GM23338 (cell line): ENCODE measurements around the gene ECM2. TPM values are rescaled to one million over a fixed set of nuclear protein-coding genes. Genes with fewer than 3 reads are reported as not detected.

ENCODE experiments used
- ATAC-seq: fragments of 200-7000 bp; cut with Tn5 transposase; 3 replicates; pipeline ENCODE4 v1.9.1; 2020
- DNase-seq: peaks from one replicate; pipeline ENCODE4 v3.0.0-alpha.2; 2015; ENCODE audit warnings: low spot score
- H2AFZ ChIP-seq: fragments of 200-600 bp; sonication (generic); 2 replicates; pipeline ENCODE4 v1.8.0; 2016; ENCODE audit warnings: antibody characterized with exemption, mild to moderate bottlenecking, moderate library complexity
- H3F3A ChIP-seq: fragments of 200-600 bp; sonication (generic); replicated peaks from 2 replicates; pipeline ENCODE4 v1.8.0; 2017; ENCODE audit warnings: antibody characterized with exemption, mixed run types, low read depth
- H3K27ac ChIP-seq: fragments of 200-600 bp; sonication (generic); 2 replicates; pipeline ENCODE4 v1.6.1; 2016; ENCODE audit warnings: low read depth
- H3K27me3 ChIP-seq: fragments of 200-600 bp; sonication (generic); 2 replicates; pipeline ENCODE4 v1.8.0; 2016; ENCODE audit warnings: mild to moderate bottlenecking, mixed run types, moderate library complexity; ENCODE audit not compliant: insufficient read depth
- H3K36me3 ChIP-seq: fragments of 200-600 bp; sonication (generic); 2 replicates; pipeline ENCODE4 v1.8.0; 2016; ENCODE audit warnings: mild to moderate bottlenecking; ENCODE audit not compliant: insufficient read depth
- H3K4me1 ChIP-seq: fragments of 200-600 bp; sonication (generic); 2 replicates; pipeline ENCODE4 v1.8.0; 2016; ENCODE audit warnings: mild to moderate bottlenecking, moderate library complexity; ENCODE audit not compliant: insufficient read depth
- H3K4me2 ChIP-seq: fragments of 200-600 bp; sonication (generic); 2 replicates; pipeline ENCODE4 v1.7.1; 2017; ENCODE audit warnings: mixed run types
- H3K4me3 ChIP-seq: fragments of 200-600 bp; sonication (generic); 2 replicates; pipeline ENCODE4 v1.6.1; 2016; ENCODE audit warnings: mixed run types
- H3K79me2 ChIP-seq: fragments of 200-600 bp; sonication (generic); replicated peaks from 2 replicates; pipeline ENCODE4 v1.8.0; 2017; ENCODE audit warnings: mild to moderate bottlenecking; ENCODE audit not compliant: insufficient read depth
- H3K9me2 ChIP-seq: fragments of 200-600 bp; sonication (generic); 2 replicates; pipeline ENCODE4 v1.8.0; 2017; ENCODE audit not compliant: insufficient read depth
- H4K20me1 ChIP-seq: fragments of 200-600 bp; sonication (generic); replicated peaks from 2 replicates; pipeline ENCODE4 v1.8.0; 2017; ENCODE audit warnings: mild to moderate bottlenecking; ENCODE audit not compliant: insufficient read depth
- H3K27ac Mint-ChIP-seq: 2 replicates; pipeline ENCODE4 v1.8.0; 2020; ENCODE audit warnings: inconsistent platforms, mild to moderate bottlenecking, moderate library complexity, mixed read lengths
- H3K27me3 Mint-ChIP-seq: 3 replicates; pipeline ENCODE4 v1.8.0; 2022; ENCODE audit warnings: low read depth, mild to moderate bottlenecking, moderate library complexity, mixed read lengths, inconsistent platforms; ENCODE audit not compliant: insufficient read depth, poor library complexity
- H3K36me3 Mint-ChIP-seq: 3 replicates; pipeline ENCODE4 v1.8.0; 2021; ENCODE audit warnings: low read depth, mild to moderate bottlenecking, inconsistent platforms, moderate library complexity, mixed read lengths
- H3K4me1 Mint-ChIP-seq: 3 replicates; pipeline ENCODE4 v1.8.0; 2020; ENCODE audit warnings: mild to moderate bottlenecking, inconsistent platforms, mixed read lengths
- H3K4me3 Mint-ChIP-seq: 3 replicates; pipeline ENCODE4 v1.8.0; 2021; ENCODE audit warnings: moderate library complexity, mild to moderate bottlenecking, inconsistent platforms, mixed read lengths
- H3K9me3 Mint-ChIP-seq: 3 replicates; pipeline ENCODE4 v1.8.0; 2020; ENCODE audit warnings: moderate library complexity, mild to moderate bottlenecking, inconsistent platforms, mixed read lengths
- CREB1 ChIP-seq: fragments of 250-450 bp; sonication (Bioruptor Pico); IDR thresholded peaks from 2 replicates; pipeline ENCODE4 v1.5.0; 2020; ENCODE audit warnings: low read depth, mild to moderate bottlenecking, moderate library complexity
- EZH2 ChIP-seq: fragments of 200-600 bp; sonication (generic); IDR thresholded peaks from one replicate; pipeline ENCODE4 v1.8.0; 2017; ENCODE audit warnings: antibody characterized with exemption, mild to moderate bottlenecking, low read depth; ENCODE audit not compliant: unreplicated experiment
- EZH2phosphoT487 ChIP-seq: fragments of 200-600 bp; sonication (generic); IDR thresholded peaks from one replicate; pipeline ENCODE4 v1.8.1; 2018; ENCODE audit warnings: antibody characterized with exemption; ENCODE audit not compliant: unreplicated experiment
- JUNB ChIP-seq: IDR thresholded peaks from one replicate; pipeline ENCODE4 v1.6.1; 2016; ENCODE audit warnings: antibody characterized with exemption; ENCODE audit not compliant: unreplicated experiment
- NANOG ChIP-seq: IDR thresholded peaks from 2 replicates; pipeline ENCODE4 v1.6.1; 2016; ENCODE audit warnings: antibody characterized with exemption, borderline replicate concordance
- POLR2AphosphoS5 ChIP-seq: IDR thresholded peaks from 2 replicates; pipeline ENCODE4 v1.6.1; 2016; ENCODE audit warnings: antibody characterized with exemption, low read depth
- STAT1 ChIP-seq: IDR thresholded peaks from one replicate; pipeline ENCODE4 v1.6.1; 2016; ENCODE audit warnings: antibody characterized with exemption; ENCODE audit not compliant: unreplicated experiment
- ZNF114 ChIP-seq: fragments of 250-450 bp; sonication (Bioruptor Pico); IDR thresholded peaks from 2 replicates; pipeline ENCODE4 v1.5.0; 2020; ENCODE audit warnings: mild to moderate bottlenecking, moderate library complexity
- ZNF331 ChIP-seq: fragments of 250-450 bp; sonication (Bioruptor Pico); IDR thresholded peaks from 2 replicates; pipeline ENCODE4 v1.5.0; 2020; ENCODE audit warnings: low read depth, mild to moderate bottlenecking, moderate library complexity
- polyA plus RNA-seq: library from polyadenylated mRNA; unstranded; fragments of >200 nt; fragmentation: Nextera tagmentation; extraction: Ambion mirVana; gene quantifications from 2 replicates; pipeline ENCODE4 v1.2.1, GENCODE V29; 2016
- total RNA-seq: library from RNA; depleted of rRNA; stranded (reverse); fragments of >200 nt; shearing (Covaris generic); gene quantifications from 2 replicates; pipeline ENCODE4 v1.2.3, GENCODE V29; 2014
- TF ChIP-seq, protein P1 (sequence below): IDR thresholded peaks from one replicate; pipeline ENCODE4 v1.6.1; 2018; ENCODE audit warnings: antibody characterized with exemption; ENCODE audit not compliant: unreplicated experiment
- TF ChIP-seq, protein P2 (sequence below): fragments of 250-450 bp; sonication (Bioruptor Pico); IDR thresholded peaks from 2 replicates; pipeline ENCODE4 v1.5.0; 2020; ENCODE audit warnings: mild to moderate bottlenecking, moderate library complexity
- TF ChIP-seq, protein P3 (sequence below): IDR thresholded peaks from 2 replicates; pipeline ENCODE4 v1.6.1; 2016; ENCODE audit warnings: antibody characterized with exemption
- TF ChIP-seq, protein P4 (sequence below), 2 experiments: fragments of 200-600 bp in 1 of 2; sonication (generic) in 1 of 2; conservative IDR thresholded peaks; 2 replicates each; pipeline versions ENCODE4 v1.5.1 to v1.6.1; 2016 to 2017; ENCODE audit warnings: antibody characterized with exemption in 2 of 2, low read depth in 2 of 2, mild to moderate bottlenecking in 2 of 2, moderate library complexity in 1 of 2

Gene ECM2
- total and polyA plus RNA-seq, 2 experiments from 2014 or later = 0.79 TPM; not detected in 1

DNA sequence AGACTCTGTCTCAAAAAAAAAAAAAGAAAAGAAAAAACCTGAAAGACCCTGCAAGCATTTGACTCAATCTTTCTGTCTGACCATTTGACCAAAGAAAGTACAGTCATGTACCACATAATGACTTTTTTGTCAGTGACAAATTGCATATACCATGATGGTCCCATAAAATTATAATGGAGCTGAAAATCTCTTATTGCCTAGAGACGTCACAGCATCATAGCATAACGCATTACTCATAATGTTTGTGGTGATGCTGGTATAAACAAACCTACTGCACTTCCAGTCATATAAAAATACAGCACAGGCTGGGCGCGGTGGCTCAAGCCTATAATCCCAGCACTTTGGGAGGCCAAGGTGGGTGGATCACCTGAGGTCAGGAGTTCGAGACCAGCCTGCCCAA lies 10.5 kb downstream of the ECM2 start:
- no peaks in the 10 kb centered on the region for H3K9me2 ChIP-seq
- no peaks in the 10 kb centered on the region for H4K20me1 ChIP-seq
- H3K9me3 Mint-ChIP-seq = no peaks in the 10 kb centered on the region
- TF ChIP-seq POLR2AphosphoS5 = no peak
- TF ChIP-seq, protein P1, sequence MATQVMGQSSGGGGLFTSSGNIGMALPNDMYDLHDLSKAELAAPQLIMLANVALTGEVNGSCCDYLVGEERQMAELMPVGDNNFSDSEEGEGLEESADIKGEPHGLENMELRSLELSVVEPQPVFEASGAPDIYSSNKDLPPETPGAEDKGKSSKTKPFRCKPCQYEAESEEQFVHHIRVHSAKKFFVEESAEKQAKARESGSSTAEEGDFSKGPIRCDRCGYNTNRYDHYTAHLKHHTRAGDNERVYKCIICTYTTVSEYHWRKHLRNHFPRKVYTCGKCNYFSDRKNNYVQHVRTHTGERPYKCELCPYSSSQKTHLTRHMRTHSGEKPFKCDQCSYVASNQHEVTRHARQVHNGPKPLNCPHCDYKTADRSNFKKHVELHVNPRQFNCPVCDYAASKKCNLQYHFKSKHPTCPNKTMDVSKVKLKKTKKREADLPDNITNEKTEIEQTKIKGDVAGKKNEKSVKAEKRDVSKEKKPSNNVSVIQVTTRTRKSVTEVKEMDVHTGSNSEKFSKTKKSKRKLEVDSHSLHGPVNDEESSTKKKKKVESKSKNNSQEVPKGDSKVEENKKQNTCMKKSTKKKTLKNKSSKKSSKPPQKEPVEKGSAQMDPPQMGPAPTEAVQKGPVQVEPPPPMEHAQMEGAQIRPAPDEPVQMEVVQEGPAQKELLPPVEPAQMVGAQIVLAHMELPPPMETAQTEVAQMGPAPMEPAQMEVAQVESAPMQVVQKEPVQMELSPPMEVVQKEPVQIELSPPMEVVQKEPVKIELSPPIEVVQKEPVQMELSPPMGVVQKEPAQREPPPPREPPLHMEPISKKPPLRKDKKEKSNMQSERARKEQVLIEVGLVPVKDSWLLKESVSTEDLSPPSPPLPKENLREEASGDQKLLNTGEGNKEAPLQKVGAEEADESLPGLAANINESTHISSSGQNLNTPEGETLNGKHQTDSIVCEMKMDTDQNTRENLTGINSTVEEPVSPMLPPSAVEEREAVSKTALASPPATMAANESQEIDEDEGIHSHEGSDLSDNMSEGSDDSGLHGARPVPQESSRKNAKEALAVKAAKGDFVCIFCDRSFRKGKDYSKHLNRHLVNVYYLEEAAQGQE = no peak
- TF ChIP-seq ZNF114 (CRISPR knock-in tag) = no peak
- TF ChIP-seq CREB1 (CRISPR knock-in tag) = no peak
- TF ChIP-seq EZH2 = no peak
- TF ChIP-seq, protein P2, sequence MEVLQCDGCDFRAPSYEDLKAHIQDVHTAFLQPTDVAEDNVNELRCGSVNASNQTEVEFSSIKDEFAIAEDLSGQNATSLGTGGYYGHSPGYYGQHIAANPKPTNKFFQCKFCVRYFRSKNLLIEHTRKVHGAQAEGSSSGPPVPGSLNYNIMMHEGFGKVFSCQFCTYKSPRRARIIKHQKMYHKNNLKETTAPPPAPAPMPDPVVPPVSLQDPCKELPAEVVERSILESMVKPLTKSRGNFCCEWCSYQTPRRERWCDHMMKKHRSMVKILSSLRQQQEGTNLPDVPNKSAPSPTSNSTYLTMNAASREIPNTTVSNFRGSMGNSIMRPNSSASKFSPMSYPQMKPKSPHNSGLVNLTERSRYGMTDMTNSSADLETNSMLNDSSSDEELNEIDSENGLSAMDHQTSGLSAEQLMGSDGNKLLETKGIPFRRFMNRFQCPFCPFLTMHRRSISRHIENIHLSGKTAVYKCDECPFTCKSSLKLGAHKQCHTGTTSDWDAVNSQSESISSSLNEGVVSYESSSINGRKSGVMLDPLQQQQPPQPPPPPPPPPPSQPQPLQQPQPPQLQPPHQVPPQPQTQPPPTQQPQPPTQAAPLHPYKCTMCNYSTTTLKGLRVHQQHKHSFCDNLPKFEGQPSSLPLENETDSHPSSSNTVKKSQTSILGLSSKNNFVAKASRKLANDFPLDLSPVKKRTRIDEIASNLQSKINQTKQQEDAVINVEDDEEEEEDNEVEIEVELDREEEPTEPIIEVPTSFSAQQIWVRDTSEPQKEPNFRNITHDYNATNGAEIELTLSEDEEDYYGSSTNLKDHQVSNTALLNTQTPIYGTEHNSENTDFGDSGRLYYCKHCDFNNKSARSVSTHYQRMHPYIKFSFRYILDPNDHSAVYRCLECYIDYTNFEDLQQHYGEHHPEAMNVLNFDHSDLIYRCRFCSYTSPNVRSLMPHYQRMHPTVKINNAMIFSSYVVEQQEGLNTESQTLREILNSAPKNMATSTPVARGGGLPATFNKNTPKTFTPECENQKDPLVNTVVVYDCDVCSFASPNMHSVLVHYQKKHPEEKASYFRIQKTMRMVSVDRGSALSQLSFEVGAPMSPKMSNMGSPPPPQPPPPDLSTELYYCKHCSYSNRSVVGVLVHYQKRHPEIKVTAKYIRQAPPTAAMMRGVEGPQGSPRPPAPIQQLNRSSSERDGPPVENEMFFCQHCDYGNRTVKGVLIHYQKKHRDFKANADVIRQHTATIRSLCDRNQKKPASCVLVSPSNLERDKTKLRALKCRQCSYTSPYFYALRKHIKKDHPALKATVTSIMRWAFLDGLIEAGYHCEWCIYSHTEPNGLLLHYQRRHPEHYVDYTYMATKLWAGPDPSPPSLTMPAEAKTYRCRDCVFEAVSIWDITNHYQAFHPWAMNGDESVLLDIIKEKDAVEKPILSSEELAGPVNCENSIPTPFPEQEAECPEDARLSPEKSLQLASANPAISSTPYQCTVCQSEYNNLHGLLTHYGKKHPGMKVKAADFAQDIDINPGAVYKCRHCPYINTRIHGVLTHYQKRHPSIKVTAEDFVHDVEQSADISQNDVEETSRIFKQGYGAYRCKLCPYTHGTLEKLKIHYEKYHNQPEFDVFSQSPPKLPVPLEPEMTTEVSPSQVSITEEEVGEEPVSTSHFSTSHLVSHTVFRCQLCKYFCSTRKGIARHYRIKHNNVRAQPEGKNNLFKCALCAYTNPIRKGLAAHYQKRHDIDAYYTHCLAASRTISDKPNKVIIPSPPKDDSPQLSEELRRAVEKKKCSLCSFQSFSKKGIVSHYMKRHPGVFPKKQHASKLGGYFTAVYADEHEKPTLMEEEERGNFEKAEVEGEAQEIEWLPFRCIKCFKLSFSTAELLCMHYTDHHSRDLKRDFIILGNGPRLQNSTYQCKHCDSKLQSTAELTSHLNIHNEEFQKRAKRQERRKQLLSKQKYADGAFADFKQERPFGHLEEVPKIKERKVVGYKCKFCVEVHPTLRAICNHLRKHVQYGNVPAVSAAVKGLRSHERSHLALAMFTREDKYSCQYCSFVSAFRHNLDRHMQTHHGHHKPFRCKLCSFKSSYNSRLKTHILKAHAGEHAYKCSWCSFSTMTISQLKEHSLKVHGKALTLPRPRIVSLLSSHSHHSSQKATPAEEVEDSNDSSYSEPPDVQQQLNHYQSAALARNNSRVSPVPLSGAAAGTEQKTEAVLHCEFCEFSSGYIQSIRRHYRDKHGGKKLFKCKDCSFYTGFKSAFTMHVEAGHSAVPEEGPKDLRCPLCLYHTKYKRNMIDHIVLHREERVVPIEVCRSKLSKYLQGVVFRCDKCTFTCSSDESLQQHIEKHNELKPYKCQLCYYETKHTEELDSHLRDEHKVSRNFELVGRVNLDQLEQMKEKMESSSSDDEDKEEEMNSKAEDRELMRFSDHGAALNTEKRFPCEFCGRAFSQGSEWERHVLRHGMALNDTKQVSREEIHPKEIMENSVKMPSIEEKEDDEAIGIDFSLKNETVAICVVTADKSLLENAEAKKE (CRISPR knock-in tag) = no peak
- TF ChIP-seq ZNF331 (CRISPR knock-in tag) = no peak
- TF ChIP-seq EZH2phosphoT487 = no peak
- no peak for TF ChIP-seq STAT1
- TF ChIP-seq, protein P3, sequence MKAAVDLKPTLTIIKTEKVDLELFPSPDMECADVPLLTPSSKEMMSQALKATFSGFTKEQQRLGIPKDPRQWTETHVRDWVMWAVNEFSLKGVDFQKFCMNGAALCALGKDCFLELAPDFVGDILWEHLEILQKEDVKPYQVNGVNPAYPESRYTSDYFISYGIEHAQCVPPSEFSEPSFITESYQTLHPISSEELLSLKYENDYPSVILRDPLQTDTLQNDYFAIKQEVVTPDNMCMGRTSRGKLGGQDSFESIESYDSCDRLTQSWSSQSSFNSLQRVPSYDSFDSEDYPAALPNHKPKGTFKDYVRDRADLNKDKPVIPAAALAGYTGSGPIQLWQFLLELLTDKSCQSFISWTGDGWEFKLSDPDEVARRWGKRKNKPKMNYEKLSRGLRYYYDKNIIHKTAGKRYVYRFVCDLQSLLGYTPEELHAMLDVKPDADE = no peak
- TF ChIP-seq JUNB = no peak
- TF ChIP-seq NANOG = no peak
- TF ChIP-seq, protein P4, sequence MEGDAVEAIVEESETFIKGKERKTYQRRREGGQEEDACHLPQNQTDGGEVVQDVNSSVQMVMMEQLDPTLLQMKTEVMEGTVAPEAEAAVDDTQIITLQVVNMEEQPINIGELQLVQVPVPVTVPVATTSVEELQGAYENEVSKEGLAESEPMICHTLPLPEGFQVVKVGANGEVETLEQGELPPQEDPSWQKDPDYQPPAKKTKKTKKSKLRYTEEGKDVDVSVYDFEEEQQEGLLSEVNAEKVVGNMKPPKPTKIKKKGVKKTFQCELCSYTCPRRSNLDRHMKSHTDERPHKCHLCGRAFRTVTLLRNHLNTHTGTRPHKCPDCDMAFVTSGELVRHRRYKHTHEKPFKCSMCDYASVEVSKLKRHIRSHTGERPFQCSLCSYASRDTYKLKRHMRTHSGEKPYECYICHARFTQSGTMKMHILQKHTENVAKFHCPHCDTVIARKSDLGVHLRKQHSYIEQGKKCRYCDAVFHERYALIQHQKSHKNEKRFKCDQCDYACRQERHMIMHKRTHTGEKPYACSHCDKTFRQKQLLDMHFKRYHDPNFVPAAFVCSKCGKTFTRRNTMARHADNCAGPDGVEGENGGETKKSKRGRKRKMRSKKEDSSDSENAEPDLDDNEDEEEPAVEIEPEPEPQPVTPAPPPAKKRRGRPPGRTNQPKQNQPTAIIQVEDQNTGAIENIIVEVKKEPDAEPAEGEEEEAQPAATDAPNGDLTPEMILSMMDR (conservative IDR thresholded peaks at IDR 0.05; ENCODE audit: low read depth in 2 of 2) = no peak
- no peak overlapping the region for H2AFZ ChIP-seq
- no peak for ATAC-seq
- no peaks in the 10 kb centered on the region for H3K27me3 ChIP-seq
- no peak overlapping the region for H3K27ac ChIP-seq
- no peaks in the 10 kb centered on the region for H3K36me3 ChIP-seq
- DNase-seq = no peak
- H3K4me1 ChIP-seq = no peaks in the 10 kb centered on the region
- H3K4me2 ChIP-seq = no peak overlapping the region
- no peaks in the 10 kb centered on the region for H3K36me3 Mint-ChIP-seq
- no peaks in the 10 kb centered on the region for H3K27me3 Mint-ChIP-seq
- H3K4me3 ChIP-seq = no peak overlapping the region
- H3K4me3 Mint-ChIP-seq = no peak overlapping the region
- H3F3A ChIP-seq = no peaks in the 10 kb centered on the region
- H3K27ac Mint-ChIP-seq = no peak overlapping the region
- H3K79me2 ChIP-seq = no peaks in the 10 kb centered on the region
- no peaks in the 10 kb centered on the region for H3K4me1 Mint-ChIP-seq
